GM21423 (cell line): ENCODE results near the gene CCNI.
"Not testable (repeated sequence)": the region's sequence is repeated elsewhere in the genome, so short reads cannot be mapped to it uniquely, and the experiment has no call there.

ENCODE experiments used
- ATAC-seq: cut with Tn5 transposase; IDR thresholded peaks from one replicate; pipeline ENCODE4 v1.9.1; 2021; ENCODE audit warnings: mild to moderate bottlenecking, moderate library complexity; ENCODE audit not compliant: unreplicated experiment

CCNI gene

DNA sequence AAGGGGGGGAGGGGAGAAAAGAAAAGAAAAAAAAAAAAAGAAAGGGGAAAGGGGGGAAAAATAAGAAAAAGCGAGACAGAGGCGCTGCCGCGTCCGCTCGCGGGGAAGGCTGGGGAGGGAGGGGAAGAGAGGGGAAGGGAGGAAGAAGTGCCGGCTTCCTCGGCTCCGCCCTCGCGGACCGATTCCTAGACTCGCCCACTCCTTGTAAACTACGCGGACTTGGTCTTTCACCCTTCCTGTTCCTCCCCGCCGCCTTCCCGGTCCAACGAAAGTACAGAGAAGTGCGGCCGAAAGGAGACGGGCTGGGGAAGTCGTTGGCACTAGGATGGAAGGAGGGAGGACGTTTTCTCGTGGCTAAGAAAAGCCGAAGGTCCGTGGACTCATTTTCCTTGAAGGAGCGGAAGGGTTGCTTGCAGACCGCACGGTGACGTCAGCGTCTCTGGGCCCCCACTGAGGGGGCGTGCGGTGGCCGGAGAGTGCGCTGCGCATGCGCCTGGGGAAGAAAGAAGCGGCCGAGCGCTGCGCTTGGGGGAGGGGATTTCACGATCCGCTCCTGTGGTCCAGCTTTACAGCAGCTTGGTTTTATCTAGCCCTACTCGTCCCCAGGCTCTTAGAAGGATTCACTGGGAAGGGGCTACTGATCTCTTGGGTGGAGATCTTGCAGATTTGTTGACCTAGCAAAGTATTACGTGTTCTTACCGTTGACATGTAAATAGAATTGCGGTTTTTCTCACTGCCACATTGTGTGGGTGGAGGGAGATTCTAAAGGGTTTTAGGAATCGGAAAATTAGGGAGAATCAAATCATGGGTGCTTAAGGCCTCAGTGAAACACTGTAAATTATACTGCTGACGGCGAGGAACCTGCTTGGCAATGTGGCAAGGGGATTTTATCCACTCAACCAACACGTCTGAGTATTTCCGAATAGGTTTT lies at the start of gene CCNI:
Gene CCNI (minus strand): TSS at position 121 of the 931 bp plus-strand sequence. CDS start 9,627 bp downstream, outside the sequence.
- peak; percentile 70 for ATAC-seq

- ATAC-seq, result no peak
These were observed 48.8 kb upstream of the CCNI start for GRCh38 chr4:77124576-77124975.

DNA sequence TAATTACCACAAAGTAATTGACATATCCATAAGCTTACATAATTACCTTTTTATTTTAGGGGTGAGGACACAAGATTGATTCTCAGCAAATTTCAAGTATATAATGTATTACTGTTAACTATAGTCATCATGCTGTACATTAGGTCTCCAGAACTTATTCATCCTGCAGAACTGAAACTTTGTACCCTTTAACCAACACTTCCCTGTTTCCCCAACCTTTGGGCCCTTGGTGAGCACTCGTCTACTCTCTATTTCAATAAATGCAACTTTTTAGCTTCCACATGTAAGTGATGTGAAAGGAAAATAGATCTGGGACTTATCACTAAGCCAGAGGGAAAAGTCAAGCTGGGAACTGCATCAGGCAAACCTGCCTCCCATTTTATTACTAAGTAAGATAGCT lies 47.6 kb upstream of the CCNI start:
- ATAC-seq, result no peak

DNA sequence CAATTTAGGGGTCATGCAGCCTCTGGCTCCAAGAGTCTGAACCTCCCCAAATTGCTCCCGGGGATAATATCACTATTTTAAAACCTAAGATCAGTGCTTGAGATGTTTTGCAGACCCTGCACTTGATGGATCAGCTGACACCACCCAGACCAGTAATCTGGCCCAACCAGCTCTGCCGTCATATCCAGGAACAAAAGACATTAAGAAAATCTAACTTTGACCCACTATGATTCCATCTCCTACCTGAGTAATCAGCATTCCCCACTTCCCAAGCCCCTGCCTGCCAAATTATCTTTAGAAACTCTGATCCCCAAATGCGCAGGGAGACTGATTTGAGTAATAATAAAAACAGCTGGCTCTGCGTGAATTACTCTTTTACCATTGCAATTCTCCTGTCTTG lies 46.9 kb upstream of the CCNI start:
- no peak for ATAC-seq

GRCh38 chr4:77121736-77122240 lies 46.0 kb upstream of the CCNI start:
- no peak for ATAC-seq

DNA sequence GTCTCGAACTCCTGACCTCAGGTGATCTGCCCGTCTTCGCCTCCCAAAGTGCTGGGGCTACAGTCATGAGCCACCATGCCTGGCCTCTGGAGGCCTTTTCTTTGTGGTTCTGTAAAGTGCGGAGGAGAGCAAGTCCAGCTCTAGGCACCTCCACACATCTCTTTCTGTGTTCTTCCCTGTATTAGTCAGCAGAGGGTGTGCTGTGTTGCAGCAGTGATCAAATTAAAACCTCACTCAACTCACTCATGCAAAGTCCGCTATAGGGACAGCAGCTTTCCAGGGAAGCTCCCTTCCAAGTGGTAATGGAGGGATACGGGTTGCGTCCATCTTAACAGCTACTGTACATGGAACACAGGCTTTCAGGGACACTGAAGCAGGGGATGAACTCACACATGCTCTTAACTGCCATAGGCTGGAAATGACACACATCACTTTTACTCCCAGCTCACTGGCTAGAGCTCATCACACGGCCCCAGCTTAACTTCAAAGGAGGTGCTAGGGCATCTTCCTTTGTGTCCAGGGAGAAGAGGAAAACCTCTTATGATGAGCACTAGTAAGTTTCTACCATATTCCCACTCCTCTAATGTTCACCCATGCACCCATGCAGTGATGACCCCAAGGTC lies 45.2 kb upstream of the CCNI start:
- no peak for ATAC-seq

DNA sequence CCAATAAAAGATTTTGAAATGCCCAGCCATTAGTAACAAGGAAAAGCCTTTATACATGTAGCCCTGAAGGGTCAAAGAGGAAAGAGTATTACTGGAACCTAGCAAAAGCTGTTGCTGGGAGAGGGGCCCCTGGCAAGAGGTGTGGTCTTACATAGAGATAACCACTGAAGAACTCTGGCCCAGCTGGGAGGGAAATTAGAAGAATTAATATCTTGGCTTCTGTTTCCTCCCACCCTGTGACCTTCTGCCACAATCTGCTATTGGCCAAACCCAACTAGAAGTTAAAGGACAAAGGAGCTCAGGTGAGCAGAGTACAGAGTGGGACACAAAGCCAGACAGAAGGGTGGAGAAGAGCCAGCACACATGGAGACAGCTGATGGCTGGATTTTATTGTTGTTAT lies 41.9 kb upstream of the CCNI start:
- ATAC-seq, result no peak

DNA sequence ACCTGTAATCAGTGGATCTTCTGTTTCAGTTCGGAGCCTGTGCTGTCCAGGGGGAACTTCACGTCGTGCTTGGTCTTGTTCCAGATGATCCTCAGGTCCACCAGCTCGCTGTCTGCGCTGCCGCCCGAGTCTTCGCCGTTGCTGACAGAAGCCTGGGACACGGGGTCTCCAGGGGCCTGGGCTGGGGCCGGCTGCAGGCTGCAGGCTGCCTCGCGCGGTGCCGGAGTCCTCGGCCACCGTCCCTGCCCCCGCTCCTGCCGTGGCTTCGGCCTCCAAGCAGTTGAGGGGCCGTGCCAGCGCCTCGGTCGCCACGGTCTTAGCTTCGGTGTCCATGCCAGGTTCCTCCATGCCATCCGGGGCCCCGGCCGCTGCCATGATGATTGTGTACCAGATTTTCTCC lies 37.3 kb upstream of the CCNI start:
- ATAC-seq, result no peak

GRCh38 chr4:77110730-77111129 lies 34.9 kb upstream of the CCNI start:
- no peak for ATAC-seq

- no peak for ATAC-seq
These were observed 29.2 kb upstream of the CCNI start for GRCh38 chr4:77104791-77105540.

GRCh38 chr4:77104388-77104787 lies 28.6 kb upstream of the CCNI start:
- no peak for ATAC-seq

DNA sequence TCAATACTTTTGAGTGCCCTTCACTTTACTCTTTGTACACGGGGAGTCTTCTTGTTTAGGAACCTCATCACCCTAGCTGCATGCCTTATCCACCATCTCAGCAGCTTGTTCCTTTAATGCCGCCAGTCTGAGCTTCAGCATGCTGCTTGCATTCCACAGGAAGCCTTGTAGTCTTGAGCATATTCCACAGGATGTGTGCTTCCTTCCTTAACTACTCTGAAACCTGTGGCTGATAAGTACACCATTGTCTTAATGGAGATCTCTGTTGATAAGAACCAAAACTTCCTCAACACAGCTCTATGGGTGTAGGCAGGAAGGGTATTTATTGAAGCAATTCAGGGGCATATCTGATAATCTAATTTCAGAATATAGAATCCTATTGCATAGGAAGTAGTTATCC lies 24.4 kb upstream of the CCNI start:
- ATAC-seq, result no peak

DNA sequence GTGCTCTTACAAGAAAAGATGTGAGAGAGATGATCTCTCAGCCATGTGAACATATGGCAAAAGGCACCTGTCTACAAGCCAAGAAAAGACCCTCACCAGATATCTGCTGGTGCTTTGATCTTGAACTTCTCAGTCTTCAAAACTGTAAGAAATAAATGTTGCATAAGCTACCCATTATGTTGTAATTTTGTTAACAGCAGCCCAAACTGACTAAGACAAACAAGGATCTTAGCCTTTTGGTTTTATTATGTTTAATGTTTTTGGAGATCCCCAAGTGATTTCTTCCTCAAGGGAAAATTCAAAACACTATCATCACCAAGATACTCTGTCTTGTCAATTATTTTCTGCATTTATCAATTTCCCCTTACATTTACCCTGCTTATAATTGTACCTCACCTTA lies 21.8 kb upstream of the CCNI start:
- ATAC-seq, result no peak

- ATAC-seq, result peak; percentile 98
These were observed 19.5 kb upstream of the CCNI start for GRCh38 chr4:77095101-77095821.

- no peak for ATAC-seq
These were observed 18.7 kb upstream of the CCNI start for GRCh38 chr4:77094496-77094895.

- no peak for ATAC-seq
These were observed 17.6 kb upstream of the CCNI start for GRCh38 chr4:77093401-77093800.

GRCh38 chr4:77092975-77093374 lies 17.2 kb upstream of the CCNI start:
- ATAC-seq, result no peak

DNA sequence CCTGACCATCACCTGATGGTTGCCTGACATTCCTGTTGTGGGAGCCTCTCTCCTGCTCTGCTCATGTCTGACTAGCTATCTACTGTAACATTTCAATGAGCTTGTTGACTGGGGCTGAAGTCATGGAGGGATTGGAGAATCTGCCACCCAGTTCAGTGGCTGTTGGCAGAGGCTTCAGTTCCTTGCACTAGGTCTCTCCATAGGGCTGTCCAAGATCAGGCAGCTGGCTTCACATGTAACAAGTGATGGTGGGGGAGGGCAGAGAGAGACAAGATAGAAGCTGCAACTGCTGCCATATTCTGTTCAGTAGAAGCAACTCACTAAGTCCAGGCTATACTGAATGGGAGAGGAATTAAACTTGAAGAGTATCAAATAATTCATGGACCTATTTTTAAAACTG lies 14.1 kb upstream of the CCNI start:
- no peak for ATAC-seq

DNA sequence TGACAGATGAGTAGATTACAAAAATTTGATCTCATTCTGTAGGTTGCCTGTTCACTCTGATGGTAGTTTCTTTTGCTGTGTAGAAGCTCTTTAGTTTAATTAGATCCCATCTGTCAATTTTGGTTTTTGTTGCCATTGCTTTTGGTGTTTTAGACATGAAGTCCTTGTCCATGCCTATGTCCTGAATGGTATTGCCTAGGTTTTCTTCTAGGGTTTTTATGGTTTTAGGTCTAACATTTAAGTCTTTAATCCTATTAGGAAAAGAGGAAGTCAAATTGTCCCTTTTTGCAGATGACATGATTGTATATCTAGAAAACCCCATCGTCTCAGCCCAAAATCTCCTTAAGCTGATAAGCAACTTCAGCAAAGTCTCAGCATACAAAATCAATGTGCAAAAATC lies 11.2 kb upstream of the CCNI start:
- not testable (repeated sequence) for ATAC-seq

- ATAC-seq, result no peak
These were observed 8.3 kb upstream of the CCNI start for GRCh38 chr4:77084019-77084639.
